Testis (tissue), 2 donors: ENCODE measurements around the gene RBM42.

ENCODE experiments used
- POLR2A ChIP-seq: fragments of 450-650 bp; IDR thresholded peaks from one replicate; pipeline ENCODE4 v1.6.1; 2017; ENCODE audit warnings: antibody characterized with exemption, mild to moderate bottlenecking, moderate library complexity
- TF ChIP-seq, protein P1 (sequence below), 3 experiments: fragments of 450-650 bp in 2 of 3; fragments of 200-600 bp in 1 of 3; sonication (generic) in 1 of 3; IDR thresholded peaks; one replicate each; pipeline ENCODE4 v1.5.1; 2016 to 2019; ENCODE audit warnings: antibody characterized with exemption in 3 of 3, mild to moderate bottlenecking in 2 of 3, moderate library complexity in 1 of 3

DNA sequence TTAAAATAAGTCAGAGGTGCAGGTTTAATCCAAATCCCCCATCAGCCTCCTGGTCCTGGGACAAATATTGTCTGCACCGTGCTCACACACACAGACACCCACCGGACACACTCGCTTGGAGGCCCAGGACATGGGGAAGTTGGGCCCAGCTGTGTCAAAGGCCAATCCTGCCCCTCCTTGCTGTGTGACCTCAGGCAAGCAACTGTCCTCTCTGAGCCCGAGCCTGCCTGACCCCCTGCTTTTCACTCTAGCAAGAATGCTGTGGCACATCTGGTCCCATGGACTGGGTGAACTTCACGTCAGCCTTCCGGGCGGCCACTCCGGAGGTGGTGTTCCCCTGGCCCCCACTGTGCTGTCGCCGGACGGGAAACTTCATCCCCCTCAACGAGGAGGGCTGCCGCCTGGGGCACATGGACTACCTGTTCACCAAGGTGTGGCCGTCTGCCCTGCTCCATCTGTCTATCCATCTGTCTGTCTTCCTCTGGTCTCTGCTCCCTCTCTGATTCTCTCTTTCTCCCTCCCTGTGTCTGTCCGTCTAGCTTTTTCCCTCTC is 46.8 kb downstream of the RBM42 start:
- TF ChIP-seq, protein P1, sequence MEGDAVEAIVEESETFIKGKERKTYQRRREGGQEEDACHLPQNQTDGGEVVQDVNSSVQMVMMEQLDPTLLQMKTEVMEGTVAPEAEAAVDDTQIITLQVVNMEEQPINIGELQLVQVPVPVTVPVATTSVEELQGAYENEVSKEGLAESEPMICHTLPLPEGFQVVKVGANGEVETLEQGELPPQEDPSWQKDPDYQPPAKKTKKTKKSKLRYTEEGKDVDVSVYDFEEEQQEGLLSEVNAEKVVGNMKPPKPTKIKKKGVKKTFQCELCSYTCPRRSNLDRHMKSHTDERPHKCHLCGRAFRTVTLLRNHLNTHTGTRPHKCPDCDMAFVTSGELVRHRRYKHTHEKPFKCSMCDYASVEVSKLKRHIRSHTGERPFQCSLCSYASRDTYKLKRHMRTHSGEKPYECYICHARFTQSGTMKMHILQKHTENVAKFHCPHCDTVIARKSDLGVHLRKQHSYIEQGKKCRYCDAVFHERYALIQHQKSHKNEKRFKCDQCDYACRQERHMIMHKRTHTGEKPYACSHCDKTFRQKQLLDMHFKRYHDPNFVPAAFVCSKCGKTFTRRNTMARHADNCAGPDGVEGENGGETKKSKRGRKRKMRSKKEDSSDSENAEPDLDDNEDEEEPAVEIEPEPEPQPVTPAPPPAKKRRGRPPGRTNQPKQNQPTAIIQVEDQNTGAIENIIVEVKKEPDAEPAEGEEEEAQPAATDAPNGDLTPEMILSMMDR (IDR thresholded peaks at IDR 0.05) = no peak
- TF ChIP-seq POLR2A = no peak
